PC-9 (cell line): ENCODE results near the gene FBXL13.

Source experiments
- EZH2 ChIP-seq: fragments of 200-600 bp; sonication (generic); IDR thresholded peaks from 2 replicates; pipeline ENCODE4 v1.8.0; 2017; ENCODE audit warnings: antibody characterized with exemption, low read depth
- TF ChIP-seq, protein P1 (sequence below): fragments of 200-600 bp; sonication (generic); conservative IDR thresholded peaks from 2 replicates; pipeline ENCODE4 v1.6.1; 2017; ENCODE audit warnings: mixed run types, antibody characterized with exemption, mild to moderate bottlenecking, moderate library complexity

DNA sequence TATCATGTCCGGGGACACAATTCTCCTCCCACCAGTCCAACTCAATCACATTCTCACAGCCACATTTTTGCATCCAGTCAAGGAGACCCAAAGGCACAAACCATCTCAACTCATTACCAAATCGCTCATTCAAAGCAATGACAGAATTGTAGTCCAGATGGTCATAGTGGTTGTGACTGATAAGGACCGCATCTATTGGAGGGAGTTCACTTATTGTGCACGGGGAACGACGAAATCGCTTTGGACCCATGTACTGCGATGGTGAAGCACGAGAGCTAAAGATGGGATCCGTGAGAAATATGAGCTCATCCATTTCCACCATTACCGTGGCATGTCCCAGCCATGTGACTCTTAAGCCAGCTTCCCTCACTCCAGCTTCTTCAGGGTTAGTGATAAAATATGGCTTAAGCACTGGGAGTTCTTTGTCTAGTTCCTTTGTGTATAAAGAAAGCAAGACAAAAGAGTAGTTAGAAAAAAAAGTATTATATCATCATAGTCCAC is 45.2 kb upstream of the FBXL13 start:
- TF ChIP-seq, protein P1, sequence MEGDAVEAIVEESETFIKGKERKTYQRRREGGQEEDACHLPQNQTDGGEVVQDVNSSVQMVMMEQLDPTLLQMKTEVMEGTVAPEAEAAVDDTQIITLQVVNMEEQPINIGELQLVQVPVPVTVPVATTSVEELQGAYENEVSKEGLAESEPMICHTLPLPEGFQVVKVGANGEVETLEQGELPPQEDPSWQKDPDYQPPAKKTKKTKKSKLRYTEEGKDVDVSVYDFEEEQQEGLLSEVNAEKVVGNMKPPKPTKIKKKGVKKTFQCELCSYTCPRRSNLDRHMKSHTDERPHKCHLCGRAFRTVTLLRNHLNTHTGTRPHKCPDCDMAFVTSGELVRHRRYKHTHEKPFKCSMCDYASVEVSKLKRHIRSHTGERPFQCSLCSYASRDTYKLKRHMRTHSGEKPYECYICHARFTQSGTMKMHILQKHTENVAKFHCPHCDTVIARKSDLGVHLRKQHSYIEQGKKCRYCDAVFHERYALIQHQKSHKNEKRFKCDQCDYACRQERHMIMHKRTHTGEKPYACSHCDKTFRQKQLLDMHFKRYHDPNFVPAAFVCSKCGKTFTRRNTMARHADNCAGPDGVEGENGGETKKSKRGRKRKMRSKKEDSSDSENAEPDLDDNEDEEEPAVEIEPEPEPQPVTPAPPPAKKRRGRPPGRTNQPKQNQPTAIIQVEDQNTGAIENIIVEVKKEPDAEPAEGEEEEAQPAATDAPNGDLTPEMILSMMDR: no peak
- no peak for TF ChIP-seq EZH2
